NCI-H1694 (cell line): ENCODE results near the gene HAPLN2.

Experiments
- DNase-seq: peaks from one replicate; lab custom pipeline; 2025; lab: John Stamatoyannopoulos, UW

The HAPLN2 gene

DNA sequence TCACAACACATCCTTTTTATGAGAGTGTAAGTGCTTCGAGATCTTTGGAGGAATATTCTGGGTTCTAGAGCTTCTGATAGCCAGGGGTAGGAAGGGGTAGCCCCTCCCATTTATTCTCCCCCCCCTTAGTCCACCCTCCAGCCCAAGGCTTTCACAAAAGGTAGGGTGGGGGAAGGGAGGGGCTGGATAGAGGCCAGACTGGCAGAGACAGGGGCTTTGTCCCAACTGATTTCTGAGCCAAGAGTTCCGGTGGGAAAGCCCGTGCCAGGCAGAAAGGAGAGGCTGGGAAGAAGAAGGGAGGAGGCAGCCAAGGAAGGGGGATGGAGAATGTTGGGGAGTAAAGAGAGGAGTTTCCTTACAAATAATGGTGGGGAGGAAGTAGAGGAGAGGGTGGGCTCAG is 25.8 kb downstream of the HAPLN2 start:
- no peak for DNase-seq

GRCh38 chr1:156645666-156646065 is 26.5 kb downstream of the HAPLN2 start:
- no peak for DNase-seq

DNA sequence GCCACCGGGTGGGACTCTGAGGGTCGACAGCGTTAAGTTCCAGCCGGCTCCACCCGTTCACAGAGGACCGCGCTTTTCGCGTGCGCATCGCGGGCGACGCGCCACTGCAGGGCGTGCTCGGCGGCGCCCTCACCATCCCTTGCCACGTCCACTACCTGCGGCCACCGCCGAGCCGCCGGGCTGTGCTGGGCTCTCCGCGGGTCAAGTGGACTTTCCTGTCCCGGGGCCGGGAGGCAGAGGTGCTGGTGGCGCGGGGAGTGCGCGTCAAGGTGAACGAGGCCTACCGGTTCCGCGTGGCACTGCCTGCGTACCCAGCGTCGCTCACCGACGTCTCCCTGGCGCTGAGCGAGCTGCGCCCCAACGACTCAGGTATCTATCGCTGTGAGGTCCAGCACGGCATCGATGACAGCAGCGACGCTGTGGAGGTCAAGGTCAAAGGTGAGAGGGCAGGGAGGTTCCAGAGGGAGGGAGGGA is 27.6 kb downstream of the HAPLN2 start:
- no peak for DNase-seq

- no peak for DNase-seq
Observed at GRCh38 chr1:156647351-156647750, 28.1 kb downstream of the HAPLN2 start.

DNA sequence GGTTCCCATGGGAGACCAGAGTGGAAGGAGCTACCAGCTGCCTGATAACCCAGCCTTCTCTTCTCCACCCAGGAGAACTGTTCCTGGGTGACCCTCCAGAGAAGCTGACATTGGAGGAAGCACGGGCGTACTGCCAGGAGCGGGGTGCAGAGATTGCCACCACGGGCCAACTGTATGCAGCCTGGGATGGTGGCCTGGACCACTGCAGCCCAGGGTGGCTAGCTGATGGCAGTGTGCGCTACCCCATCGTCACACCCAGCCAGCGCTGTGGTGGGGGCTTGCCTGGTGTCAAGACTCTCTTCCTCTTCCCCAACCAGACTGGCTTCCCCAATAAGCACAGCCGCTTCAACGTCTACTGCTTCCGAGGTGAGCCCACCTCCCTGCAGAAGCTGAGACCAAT is 29.3 kb downstream of the HAPLN2 start:
- no peak for DNase-seq

DNA sequence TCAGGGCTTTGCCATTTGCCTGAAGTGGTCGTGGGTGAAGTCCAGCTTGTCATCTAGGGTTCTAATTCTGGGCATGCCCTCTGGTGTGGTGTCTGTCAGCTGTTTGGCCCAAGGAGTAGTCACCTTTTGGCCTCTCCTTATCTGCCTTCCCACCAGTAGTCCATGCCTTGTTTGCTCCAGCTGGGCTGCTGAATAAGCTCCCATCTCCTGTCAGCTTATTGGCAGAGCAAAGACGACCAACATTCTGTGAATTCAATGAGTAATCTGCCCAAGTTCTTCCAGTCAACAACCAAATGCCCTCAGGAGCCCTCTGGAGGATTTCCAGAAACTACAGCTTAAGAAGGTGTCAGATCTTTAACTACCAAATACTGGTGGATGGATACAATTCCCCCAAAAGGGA is 29.7 kb downstream of the HAPLN2 start:
- no peak for DNase-seq

GRCh38 chr1:156652131-156652991 is 33.1 kb downstream of the HAPLN2 start:
- no peak for DNase-seq

GRCh38 chr1:156652992-156653355 is 33.8 kb downstream of the HAPLN2 start:
- DNase-seq: no peak

GRCh38 chr1:156654700-156655099 is 35.5 kb downstream of the HAPLN2 start:
- peak; percentile 68 for DNase-seq

DNA sequence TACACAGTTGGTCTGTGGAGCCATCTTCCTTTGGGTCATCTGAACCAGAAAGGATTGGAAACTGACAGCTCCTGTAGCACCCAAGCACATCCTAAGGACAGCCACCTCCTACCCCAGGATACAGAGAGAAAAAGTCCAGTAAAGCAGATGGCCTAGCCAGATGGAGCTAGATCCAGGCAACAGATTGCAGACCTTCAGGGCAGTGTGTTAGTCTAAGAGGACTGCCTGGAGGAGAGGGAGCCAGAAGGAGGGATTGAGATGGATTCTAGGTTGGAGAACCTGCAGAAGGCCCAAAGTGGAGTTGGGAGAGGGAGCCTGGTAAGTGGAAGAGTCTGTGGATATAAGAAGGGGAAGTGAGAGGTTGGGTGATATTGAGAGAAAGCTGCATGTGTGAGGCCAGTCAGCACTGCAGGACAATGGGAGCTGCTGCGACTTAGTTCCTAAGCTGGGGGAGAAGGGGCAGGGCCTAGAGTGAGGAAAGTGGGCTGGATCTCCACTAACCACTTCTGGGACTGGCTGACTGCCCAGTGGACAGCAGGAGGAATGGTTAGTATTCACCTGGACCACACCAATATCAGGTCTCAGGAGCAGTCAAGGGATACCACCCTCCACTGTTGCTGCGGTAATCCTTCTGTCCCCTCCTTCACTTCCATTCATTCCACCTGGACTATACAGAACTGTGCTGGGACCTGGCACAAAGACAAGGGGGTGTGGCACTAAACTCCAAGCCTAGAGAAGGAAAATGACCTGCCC is 36.1 kb downstream of the HAPLN2 start:
- peak; percentile 70 for DNase-seq

GRCh38 chr1:156655904-156656516 is 36.8 kb downstream of the HAPLN2 start:
- no peak for DNase-seq

DNA sequence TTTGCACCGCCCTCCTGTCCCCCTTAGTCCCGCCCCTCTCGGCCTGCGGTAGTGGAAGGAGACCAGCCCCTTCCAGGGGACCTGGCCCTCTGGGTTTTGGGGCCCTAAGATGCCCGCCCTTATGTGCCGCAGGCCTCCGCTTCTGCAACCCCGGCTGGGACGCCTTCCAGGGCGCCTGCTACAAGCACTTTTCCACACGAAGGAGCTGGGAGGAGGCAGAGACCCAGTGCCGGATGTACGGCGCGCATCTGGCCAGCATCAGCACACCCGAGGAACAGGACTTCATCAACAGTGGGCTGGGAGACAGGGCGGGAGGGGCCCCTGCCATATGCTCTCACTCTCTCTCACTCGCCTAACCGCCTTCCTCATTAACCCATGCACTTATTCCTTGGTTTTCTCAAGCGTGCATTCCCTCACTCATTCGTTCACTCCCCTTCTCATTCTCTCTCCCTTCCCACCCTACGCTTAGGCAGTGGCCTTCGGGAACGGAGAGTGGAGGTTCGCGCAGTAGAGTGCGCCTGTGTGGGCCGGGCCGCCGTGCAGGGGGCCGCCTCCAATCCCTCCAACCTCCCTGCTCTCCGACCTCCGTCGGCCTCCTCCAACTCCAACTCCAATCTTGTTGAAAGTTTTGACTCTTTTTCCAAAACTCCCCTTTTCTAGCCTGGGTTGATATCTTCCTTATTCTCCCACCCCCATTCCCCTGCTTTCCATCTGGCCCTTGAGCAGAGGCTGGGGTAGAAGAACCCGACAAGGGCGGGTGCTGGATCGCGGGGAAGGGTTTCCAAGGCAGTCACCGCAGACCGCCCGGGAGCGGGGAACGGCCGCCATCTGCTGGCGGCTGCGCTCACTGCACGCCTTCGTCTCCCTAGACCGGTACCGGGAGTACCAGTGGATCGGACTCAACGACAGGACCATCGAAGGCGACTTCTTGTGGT is 37.9 kb downstream of the HAPLN2 start:
- DNase-seq: peak; percentile 80

DNA sequence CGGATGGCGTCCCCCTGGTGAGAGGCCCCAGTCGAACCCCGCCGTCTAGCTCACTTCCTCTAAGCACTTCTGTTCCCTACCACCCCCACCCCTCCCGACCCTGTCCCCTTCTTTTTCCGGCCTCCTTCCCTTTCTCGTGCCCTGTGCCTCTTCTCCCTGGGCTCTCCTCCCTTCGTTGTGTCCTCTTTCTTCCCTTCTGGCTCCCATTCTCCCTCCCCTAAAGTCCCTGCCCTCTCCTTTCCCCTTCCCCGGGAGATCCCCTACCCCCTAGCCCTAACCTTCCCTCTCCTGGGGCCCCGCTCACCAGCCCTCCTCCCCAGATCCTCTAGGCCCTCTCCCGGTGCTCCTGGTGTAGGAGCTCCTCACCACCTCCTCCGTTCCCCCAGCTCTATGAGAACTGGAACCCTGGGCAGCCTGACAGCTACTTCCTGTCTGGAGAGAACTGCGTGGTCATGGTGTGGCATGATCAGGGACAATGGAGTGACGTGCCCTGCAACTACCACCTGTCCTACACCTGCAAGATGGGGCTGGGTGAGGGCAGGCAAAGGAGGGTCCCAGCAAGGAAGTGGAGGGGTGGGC is 38.6 kb downstream of the HAPLN2 start:
- DNase-seq: no peak

- DNase-seq: no peak
Observed at GRCh38 chr1:156658496-156658895, 39.3 kb downstream of the HAPLN2 start.

DNA sequence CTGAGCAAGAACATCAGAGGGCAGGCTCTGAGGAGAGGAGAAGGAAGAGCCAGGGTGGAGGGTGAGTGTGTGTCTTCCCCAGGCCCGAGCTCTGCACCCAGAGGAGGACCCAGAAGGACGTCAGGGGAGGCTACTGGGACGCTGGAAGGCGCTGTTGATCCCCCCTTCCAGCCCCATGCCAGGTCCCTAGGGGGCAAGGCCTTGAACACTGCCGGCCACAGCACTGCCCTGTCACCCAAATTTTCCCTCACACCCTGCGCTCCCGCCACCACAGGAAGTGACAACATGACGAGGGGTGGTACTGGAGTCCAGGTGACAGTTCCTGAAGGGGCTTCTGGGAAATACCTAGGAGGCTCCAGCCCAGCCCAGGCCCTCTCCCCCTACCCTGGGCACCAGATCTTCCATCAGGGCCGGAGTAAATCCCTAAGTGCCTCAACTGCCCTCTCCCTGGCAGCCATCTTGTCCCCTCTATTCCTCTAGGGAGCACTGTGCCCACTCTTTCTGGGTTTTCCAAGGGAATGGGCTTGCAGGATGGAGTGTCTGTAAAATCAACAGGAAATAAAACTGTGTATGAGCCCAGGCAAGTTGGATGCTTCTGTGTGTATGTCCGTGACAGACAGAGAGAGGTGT is 39.8 kb downstream of the HAPLN2 start:
- DNase-seq: no peak

DNA sequence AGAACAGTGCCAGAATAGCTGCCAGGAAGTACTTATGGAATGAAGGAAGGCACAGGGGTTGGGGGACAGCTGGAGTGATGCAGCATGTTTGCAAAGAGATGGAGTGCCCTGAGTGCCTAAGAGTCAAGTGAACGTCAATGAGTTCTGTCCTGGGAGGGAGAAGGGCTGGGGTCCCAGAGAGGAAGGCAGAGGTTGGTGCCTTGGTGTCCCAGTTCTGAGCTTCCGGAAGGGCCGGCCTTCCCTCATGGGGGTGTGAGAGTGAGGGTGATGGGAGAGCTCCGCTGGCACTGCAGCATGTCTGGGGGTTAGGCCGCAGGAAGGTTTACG is 40.4 kb downstream of the HAPLN2 start:
- no peak for DNase-seq

GRCh38 chr1:156659988-156660751 is 41.0 kb downstream of the HAPLN2 start:
- DNase-seq: peak; percentile 95

GRCh38 chr1:156660752-156661112 is 41.5 kb downstream of the HAPLN2 start:
- DNase-seq: no peak

- DNase-seq: no peak
Observed at GRCh38 chr1:156662005-156662799, 43.0 kb downstream of the HAPLN2 start.

- DNase-seq: no peak
Observed at GRCh38 chr1:156662800-156663055, 43.5 kb downstream of the HAPLN2 start.
